PC-3 (cell line): ENCODE results near the gene CAPZB.

ENCODE experiments used
- CTCF ChIP-seq: fragments of 300-600 bp; sonication (generic); conservative IDR thresholded peaks from 2 replicates; pipeline ENCODE4 v1.5.1; 2017; ENCODE audit warnings: antibody characterized with exemption, low read depth, mild to moderate bottlenecking, low read length
- EZH2 ChIP-seq: fragments of 300-600 bp; sonication (generic); IDR thresholded peaks from one replicate; pipeline ENCODE4 v1.6.1; 2017; ENCODE audit warnings: antibody characterized with exemption, mild to moderate bottlenecking, low read length; ENCODE audit not compliant: unreplicated experiment
- EZH2phosphoT487 ChIP-seq: fragments of 300-600 bp; sonication (generic); IDR thresholded peaks from 2 replicates; pipeline ENCODE4 v1.6.1; 2018; ENCODE audit warnings: mild to moderate bottlenecking, antibody characterized with exemption, low read length, borderline replicate concordance

GRCh38 chr1:19435851-19436455 is 49.4 kb downstream of the CAPZB start:
- TF ChIP-seq CTCF (no peak), EZH2 (no peak), EZH2phosphoT487 (no peak)
